Activated T-cell treated with anti-CD3 and anti-CD28 coated beads, Interleukin-2, amount 50 U/mL, for 72 hours (primary cell): ENCODE data around the gene SORD. TPM values are rescaled to one million over a fixed set of nuclear protein-coding genes. Genes with fewer than 3 reads are reported as not detected.

Experiments used
- ATAC-seq, 2 donors: fragments of 150-1000 bp; cut with Tn5 transposase; replicated peaks in 1 of 2; 2 replicates each; pipeline ENCODE4 v1.10.0; 2021; ENCODE audit warnings: moderate library complexity in 2 of 2, mild to moderate bottlenecking in 1 of 2
- DNase-seq, 2 donors: peaks; one replicate each; pipeline ENCODE4 v3.0.0; 2021 to 2022; ENCODE audit warnings: mixed read lengths in 1 of 2
- H3K27ac Mint-ChIP-seq: one replicate; pipeline ENCODE4 v1.8.0; 2022; ENCODE audit warnings: mild to moderate bottlenecking, moderate library complexity, mixed read lengths
- H3K27me3 Mint-ChIP-seq: one replicate; pipeline ENCODE4 v1.8.0; 2022; ENCODE audit warnings: low read depth, mixed read lengths
- H3K36me3 Mint-ChIP-seq, 2 donors: one replicate each; pipeline ENCODE4 v1.8.0; 2022; ENCODE audit warnings: mixed read lengths in 2 of 2, mild to moderate bottlenecking in 1 of 2; ENCODE audit not compliant: insufficient read depth in 2 of 2
- H3K4me1 Mint-ChIP-seq: one replicate; pipeline ENCODE4 v1.8.0; 2022; ENCODE audit warnings: low read depth, mixed read lengths
- H3K4me3 Mint-ChIP-seq, 2 donors: one replicate each; pipeline ENCODE4 v1.8.0; 2022; ENCODE audit warnings: mild to moderate bottlenecking in 2 of 2, mixed read lengths in 2 of 2, moderate library complexity in 2 of 2
- H3K9me3 Mint-ChIP-seq, 2 donors: one replicate each; pipeline ENCODE4 v1.8.0; 2022; ENCODE audit warnings: mixed read lengths in 2 of 2
- total RNA-seq, 2 donors: library from RNA; stranded (reverse); gene quantifications; one replicate each; pipeline ENCODE4 v1.2.3, GENCODE V29; 2022

Gene SORD
- total RNA-seq, 2 donors from 2014 or later = 10.0 to 17.6 TPM

- Mint-ChIP-seq H3K27ac (no peak overlapping the region), H3K36me3 (no peaks in the 10 kb centered on the region), H3K27me3 (peaks cover 14% of the 10 kb centered on the region), H3K4me1 (no peaks in the 10 kb centered on the region), H3K9me3 (no peaks in the 10 kb centered on the region), H3K4me3 (no peak overlapping the region)
- no peak for DNase-seq
- no peak for ATAC-seq
These were observed 60.2 kb downstream of the SORD start for GRCh38 chr15:45083223-45083622.

GRCh38 chr15:45084163-45084562 is 61.2 kb downstream of the SORD start:
- DNase-seq = no peak
- H3K4me3 Mint-ChIP-seq = no peak overlapping the region
- H3K27me3 Mint-ChIP-seq = peaks cover 20% of the 10 kb centered on the region
- H3K27ac Mint-ChIP-seq = no peak overlapping the region
- no peaks in the 10 kb centered on the region for H3K4me1 Mint-ChIP-seq
- no peak for ATAC-seq
- H3K9me3 Mint-ChIP-seq = no peaks in the 10 kb centered on the region
- H3K36me3 Mint-ChIP-seq = no peaks in the 10 kb centered on the region

- DNase-seq (no peak), ATAC-seq (no peak)
- Mint-ChIP-seq H3K4me3 (no peak overlapping the region), H3K4me1 (no peaks in the 10 kb centered on the region), H3K27me3 (peaks cover 36% of the 10 kb centered on the region), H3K27ac (no peak overlapping the region), H3K9me3 (no peaks in the 10 kb centered on the region), H3K36me3 (no peaks in the 10 kb centered on the region)
These were observed 64.5 kb downstream of the SORD start for GRCh38 chr15:45087513-45087912.

- DNase-seq (no peak), ATAC-seq (no peak)
- Mint-ChIP-seq H3K27me3 (peaks cover 29% of the 10 kb centered on the region), H3K27ac (no peak overlapping the region), H3K9me3 (no peaks in the 10 kb centered on the region), H3K4me1 (no peaks in the 10 kb centered on the region), H3K4me3 (no peak overlapping the region), H3K36me3 (no peaks in the 10 kb centered on the region)
These were observed 66.1 kb downstream of the SORD start for GRCh38 chr15:45088801-45089711.

GRCh38 chr15:45089712-45090373 is 66.8 kb downstream of the SORD start:
- Mint-ChIP-seq H3K27ac (no peak overlapping the region), H3K4me1 (no peaks in the 10 kb centered on the region), H3K9me3 (no peaks in the 10 kb centered on the region), H3K36me3 (no peaks in the 10 kb centered on the region), H3K4me3 (no peak overlapping the region), H3K27me3 (peaks cover 28% of the 10 kb centered on the region)
- no peak for DNase-seq
- no peak for ATAC-seq

- DNase-seq = no peak
- Mint-ChIP-seq H3K36me3 (no peaks in the 10 kb centered on the region), H3K4me1 (no peaks in the 10 kb centered on the region), H3K4me3 (no peak overlapping the region), H3K27ac (no peak overlapping the region), H3K9me3 (no peaks in the 10 kb centered on the region), H3K27me3 (peaks cover 28% of the 10 kb centered on the region)
- ATAC-seq = no peak
These were observed 68.2 kb downstream of the SORD start for GRCh38 chr15:45091161-45091560.

GRCh38 chr15:45091576-45091975 is 68.6 kb downstream of the SORD start:
- Mint-ChIP-seq H3K36me3 (no peaks in the 10 kb centered on the region), H3K27me3 (peaks cover 28% of the 10 kb centered on the region), H3K9me3 (no peaks in the 10 kb centered on the region), H3K4me3 (no peak overlapping the region), H3K27ac (no peak overlapping the region), H3K4me1 (no peaks in the 10 kb centered on the region)
- DNase-seq = no peak
- no peak for ATAC-seq

GRCh38 chr15:45093013-45093412 is 70.0 kb downstream of the SORD start:
- no peak for DNase-seq
- no peaks in the 10 kb centered on the region for H3K4me1 Mint-ChIP-seq
- no peaks in the 10 kb centered on the region for H3K36me3 Mint-ChIP-seq
- H3K27me3 Mint-ChIP-seq = peaks cover 22% of the 10 kb centered on the region
- no peak overlapping the region for H3K4me3 Mint-ChIP-seq
- H3K9me3 Mint-ChIP-seq = no peaks in the 10 kb centered on the region
- ATAC-seq = no peak
- no peak overlapping the region for H3K27ac Mint-ChIP-seq

- DNase-seq (no peak), ATAC-seq (no peak)
- H3K36me3 Mint-ChIP-seq = no peaks in the 10 kb centered on the region
- H3K9me3 Mint-ChIP-seq = no peaks in the 10 kb centered on the region
- no peaks in the 10 kb centered on the region for H3K4me1 Mint-ChIP-seq
- H3K4me3 Mint-ChIP-seq = no peak overlapping the region
- no peak overlapping the region for H3K27ac Mint-ChIP-seq
- peaks cover 19% of the 10 kb centered on the region for H3K27me3 Mint-ChIP-seq
These were observed 70.8 kb downstream of the SORD start for GRCh38 chr15:45093622-45094357.

- Mint-ChIP-seq H3K27me3 (peaks cover 14% of the 10 kb centered on the region), H3K9me3 (no peaks in the 10 kb centered on the region)
- no peak for DNase-seq
These were observed 71.3 kb downstream of the SORD start for GRCh38 chr15:45094358-45094730.

GRCh38 chr15:45095661-45096060 is 72.7 kb downstream of the SORD start:
- H3K4me1 Mint-ChIP-seq = no peaks in the 10 kb centered on the region
- no peak overlapping the region for H3K4me3 Mint-ChIP-seq
- no peaks in the 10 kb centered on the region for H3K36me3 Mint-ChIP-seq
- ATAC-seq (no peak), DNase-seq (no peak)
- H3K9me3 Mint-ChIP-seq = no peaks in the 10 kb centered on the region
- no peak overlapping the region for H3K27ac Mint-ChIP-seq
- H3K27me3 Mint-ChIP-seq = peaks cover 13% of the 10 kb centered on the region

More at GRCh38 chr15:45094358-45094730, 71.3 kb downstream of the SORD start:
- Mint-ChIP-seq H3K27ac (no peak overlapping the region), H3K4me1 (no peaks in the 10 kb centered on the region), H3K36me3 (no peaks in the 10 kb centered on the region), H3K4me3 (no peak overlapping the region)
- ATAC-seq = no peak

GRCh38 chr15:45097466-45097865 is 74.5 kb downstream of the SORD start:
- Mint-ChIP-seq H3K4me3 (no peak overlapping the region), H3K27ac (no peak overlapping the region), H3K27me3 (no peaks in the 10 kb centered on the region), H3K4me1 (no peaks in the 10 kb centered on the region), H3K36me3 (no peaks in the 10 kb centered on the region), H3K9me3 (no peaks in the 10 kb centered on the region)
- ATAC-seq (no peak), DNase-seq (no peak)

- Mint-ChIP-seq H3K4me3 (no peak overlapping the region), H3K27me3 (no peaks in the 10 kb centered on the region), H3K27ac (no peak overlapping the region), H3K9me3 (no peaks in the 10 kb centered on the region), H3K4me1 (no peaks in the 10 kb centered on the region), H3K36me3 (no peaks in the 10 kb centered on the region)
- no peak for DNase-seq
- ATAC-seq = no peak
These were observed 76.7 kb downstream of the SORD start for GRCh38 chr15:45099549-45100165.
